ENCODE results near the gene TAB2.
"Not testable (repeated sequence)": the region's sequence is repeated elsewhere in the genome, so short reads cannot be mapped to it uniquely, and the experiment has no call there.

Gene TAB2

GRCh38 chr6:149337320-149337719 is 19.8 kb downstream of the TAB2 start:
- no peak overlapping the region for H3K27ac ChIP-seq
- no peak overlapping the region for H3K4me3 ChIP-seq
- no peak for TF ChIP-seq CTCF (IDR thresholded peaks at IDR 0.05)
- no peak for DNase-seq (ENCODE audit: low spot score)

- TF ChIP-seq CTCF (IDR thresholded peaks at IDR 0.05), result no peak
- no peak overlapping the region for H3K4me3 ChIP-seq
- H3K27ac ChIP-seq, result no peak overlapping the region
- DNase-seq (ENCODE audit: low spot score), result no peak
These were observed 22.7 kb downstream of the TAB2 start for GRCh38 chr6:149340200-149340599.

GRCh38 chr6:149342525-149342924 is 25.0 kb downstream of the TAB2 start:
- no peak overlapping the region for H3K27ac ChIP-seq
- no peak for DNase-seq (ENCODE audit: low spot score)
- H3K4me3 ChIP-seq, result no peak overlapping the region
- TF ChIP-seq CTCF (IDR thresholded peaks at IDR 0.05), result no peak

DNA sequence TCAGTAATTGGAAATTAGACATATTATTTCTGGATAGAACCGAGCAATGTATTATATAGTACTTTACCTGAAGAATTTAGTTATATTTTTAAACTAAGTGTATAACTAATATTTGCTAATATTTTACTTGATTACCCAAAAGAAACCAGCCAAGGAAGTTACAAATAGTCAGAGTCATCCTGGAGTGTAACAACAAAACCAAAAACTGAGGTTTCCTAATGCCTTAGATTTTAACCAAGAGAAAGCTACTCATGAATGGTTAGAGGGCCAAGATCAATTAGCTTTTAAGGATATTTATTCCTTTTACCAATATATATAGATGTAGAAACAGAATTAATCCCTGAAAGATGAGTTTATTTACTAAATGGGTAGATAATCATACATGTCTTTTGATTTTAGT is 26.0 kb downstream of the TAB2 start:
- TF ChIP-seq CTCF (IDR thresholded peaks at IDR 0.05), result no peak
- Histone ChIP-seq H3K27ac (no peak overlapping the region), H3K4me3 (no peak overlapping the region)
- DNase-seq (ENCODE audit: low spot score), result no peak

DNA sequence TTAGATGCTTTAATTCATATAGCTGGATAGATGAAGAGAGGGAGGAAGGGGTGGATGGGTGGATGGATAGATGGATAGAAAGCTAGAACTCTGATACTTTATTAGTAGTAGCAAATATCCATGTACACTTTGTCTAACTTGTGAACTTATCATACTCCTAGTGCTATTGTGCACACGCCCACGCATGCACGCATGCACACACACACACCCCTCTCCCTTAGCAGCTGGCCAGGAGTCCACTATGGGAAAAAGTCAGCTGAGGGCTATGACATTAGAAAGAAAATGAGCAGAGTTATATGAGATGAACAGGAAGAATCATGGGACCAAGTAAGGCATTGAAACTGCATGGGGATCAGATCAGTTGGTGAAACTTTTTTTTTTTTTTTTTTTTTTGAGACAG is 28.6 kb downstream of the TAB2 start:
- H3K27ac ChIP-seq, result no peak overlapping the region
- no peak for TF ChIP-seq CTCF (IDR thresholded peaks at IDR 0.05)
- DNase-seq (ENCODE audit: low spot score), result no peak
- H3K4me3 ChIP-seq, result no peak overlapping the region

DNA sequence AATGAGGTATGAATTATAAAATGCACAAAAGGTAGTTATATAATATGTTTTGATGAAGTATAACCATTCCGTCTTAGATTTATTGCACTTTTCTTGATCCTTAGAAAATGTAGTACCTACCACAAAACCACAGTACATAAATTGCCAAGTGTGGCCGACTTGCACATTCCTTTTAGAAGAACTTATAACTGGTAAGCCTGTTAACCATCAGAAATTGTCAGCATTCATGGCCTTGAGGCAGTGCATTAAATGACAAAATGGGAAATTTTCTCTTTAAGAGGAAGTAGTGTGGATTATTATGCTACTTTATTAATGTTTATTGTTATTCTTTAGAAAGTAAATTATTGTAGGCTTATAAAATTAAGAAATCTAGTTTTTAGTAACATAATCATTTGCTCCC is 29.6 kb downstream of the TAB2 start:
- H3K4me3 ChIP-seq, result no peak overlapping the region
- no peak overlapping the region for H3K27ac ChIP-seq
- TF ChIP-seq CTCF (IDR thresholded peaks at IDR 0.05), result no peak
- no peak for DNase-seq (ENCODE audit: low spot score)

- DNase-seq (ENCODE audit: low spot score); H3K4me3 ChIP-seq; H3K27ac ChIP-seq: not testable (repeated sequence)
These were observed 31.8 kb downstream of the TAB2 start for GRCh38 chr6:149349279-149349678.

DNA sequence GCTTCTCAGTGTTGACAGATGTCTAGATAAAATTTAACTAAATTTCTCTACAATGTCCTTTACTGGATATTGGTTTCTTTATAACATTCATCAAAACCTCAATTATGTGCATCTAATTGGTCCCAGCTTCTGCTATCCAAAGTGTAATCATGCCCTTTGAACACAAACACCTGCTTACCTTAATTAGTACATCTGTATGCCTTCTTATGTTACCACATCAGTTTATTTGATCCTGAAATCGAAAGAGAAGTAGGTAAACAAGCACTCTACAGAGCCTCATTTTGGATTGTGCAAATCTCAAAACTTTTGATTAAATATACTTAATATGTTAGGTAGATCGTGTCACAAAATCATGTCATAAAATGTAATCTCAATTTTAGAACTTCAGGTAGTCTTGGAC is 36.5 kb downstream of the TAB2 start:
- TF ChIP-seq CTCF (IDR thresholded peaks at IDR 0.05), result no peak
- Histone ChIP-seq H3K4me3 (no peak overlapping the region), H3K27ac (no peak overlapping the region)
- DNase-seq (ENCODE audit: low spot score), result no peak

Data from coronary artery (tissue), 2 donors.